ENCODE results near the gene TMEM273. TPM values are rescaled to one million over a fixed set of nuclear protein-coding genes. Genes with fewer than 3 reads are reported as not detected.

The TMEM273 gene
- total and polyA plus RNA-seq, 2 donors (not counting 1 experiment from before 2014, with no cell fraction given) = 0.18 TPM; not detected in 1

DNA sequence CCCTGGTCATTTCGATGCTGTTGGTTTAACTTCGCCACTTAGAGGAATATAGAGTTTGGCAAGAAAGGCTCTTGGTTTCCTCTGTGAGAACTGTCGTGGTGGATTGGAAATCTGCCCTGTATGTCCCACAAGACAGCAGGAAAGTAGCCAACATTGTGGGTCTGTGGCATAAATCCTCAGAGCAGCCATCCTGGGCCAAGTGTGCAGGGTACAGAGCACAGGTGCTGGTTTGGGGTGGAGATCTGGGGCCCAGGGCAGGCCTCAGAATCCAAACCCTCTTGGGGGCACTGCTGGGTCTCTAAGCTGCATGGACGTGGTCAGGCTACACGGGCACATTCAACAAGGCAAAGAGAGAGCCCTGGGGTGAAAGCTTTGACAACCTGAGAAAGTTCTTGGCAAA is 39.2 kb upstream of the TMEM273 start:
- Histone ChIP-seq H3K27me3 (ENCODE audit: control insufficient read depth, insufficient read depth, low read length) (no peaks in the 10 kb centered on the region), H2AFZ (ENCODE audit: low read length) (no peak overlapping the region), H3K4me2 (ENCODE audit: extremely low read depth, insufficient read depth, low read length) (no peak overlapping the region), H3K4me1 (ENCODE audit: control insufficient read depth, extremely low read depth, insufficient read depth, low read length) (no peaks in the 10 kb centered on the region), H3K79me2 (ENCODE audit: control insufficient read depth, insufficient read depth, low read length) (no peaks in the 10 kb centered on the region), H4K20me1 (ENCODE audit: control insufficient read depth, extremely low read depth, insufficient read depth, low read length) (no peaks in the 10 kb centered on the region), H3K4me3 (replicated peaks in 1 of 4; ENCODE audit: control extremely low read depth in 1 of 4, insufficient read depth in 1 of 4, low read depth in 3 of 4, low read length in 4 of 4) (no peak overlapping the region), H3K27ac (ENCODE audit: insufficient read depth, low read length) (no peak overlapping the region), H3K9me3 (ENCODE audit: control insufficient read depth, insufficient read depth, low read depth, low read length) (no peaks in the 10 kb centered on the region), H3K36me3 (ENCODE audit: control insufficient read depth, insufficient read depth, low read length) (no peaks in the 10 kb centered on the region), H3K9ac (ENCODE audit: insufficient read depth, low read length) (no peak overlapping the region)
- no peak for DNase-seq (ENCODE audit: low read depth in 2 of 2)
- no peak for TF ChIP-seq EZH2 (IDR thresholded peaks at IDR 0.05; ENCODE audit: low read length, missing control alignments)
- no peak for TF ChIP-seq CTCF (conservative IDR thresholded peaks at IDR 0.05 in 1 of 2, IDR thresholded peaks at IDR 0.05 in 1 of 2; ENCODE audit: low read depth in 1 of 2, low read length in 2 of 2)

GRCh38 chr10:49226594-49226993 is 38.4 kb upstream of the TMEM273 start:
- TF ChIP-seq EZH2 (IDR thresholded peaks at IDR 0.05; ENCODE audit: low read length, missing control alignments) (no peak), CTCF (conservative IDR thresholded peaks at IDR 0.05 in 1 of 2, IDR thresholded peaks at IDR 0.05 in 1 of 2; ENCODE audit: low read depth in 1 of 2, low read length in 2 of 2) (no peak)
- Histone ChIP-seq H3K4me3 (replicated peaks in 1 of 4; ENCODE audit: control extremely low read depth in 1 of 4, insufficient read depth in 1 of 4, low read depth in 3 of 4, low read length in 4 of 4) (no peak overlapping the region), H3K27ac (ENCODE audit: insufficient read depth, low read length) (no peak overlapping the region), H2AFZ (ENCODE audit: low read length) (no peak overlapping the region), H3K27me3 (ENCODE audit: control insufficient read depth, insufficient read depth, low read length) (no peaks in the 10 kb centered on the region), H3K79me2 (ENCODE audit: control insufficient read depth, insufficient read depth, low read length) (no peaks in the 10 kb centered on the region), H3K9ac (ENCODE audit: insufficient read depth, low read length) (no peak overlapping the region), H3K9me3 (ENCODE audit: control insufficient read depth, insufficient read depth, low read depth, low read length) (no peaks in the 10 kb centered on the region), H3K4me1 (ENCODE audit: control insufficient read depth, extremely low read depth, insufficient read depth, low read length) (no peaks in the 10 kb centered on the region), H4K20me1 (ENCODE audit: control insufficient read depth, extremely low read depth, insufficient read depth, low read length) (no peaks in the 10 kb centered on the region), H3K36me3 (ENCODE audit: control insufficient read depth, insufficient read depth, low read length) (no peaks in the 10 kb centered on the region), H3K4me2 (ENCODE audit: extremely low read depth, insufficient read depth, low read length) (no peak overlapping the region)
- DNase-seq (ENCODE audit: low read depth in 2 of 2) = no peak

- DNase-seq (ENCODE audit: low read depth in 2 of 2) = no peak
- no peak for TF ChIP-seq CTCF (conservative IDR thresholded peaks at IDR 0.05 in 1 of 2, IDR thresholded peaks at IDR 0.05 in 1 of 2; ENCODE audit: low read depth in 1 of 2, low read length in 2 of 2)
- TF ChIP-seq EZH2 (IDR thresholded peaks at IDR 0.05; ENCODE audit: low read length, missing control alignments) = no peak
- Histone ChIP-seq H3K9ac (ENCODE audit: insufficient read depth, low read length) (no peak overlapping the region), H2AFZ (ENCODE audit: low read length) (no peak overlapping the region), H3K4me1 (ENCODE audit: control insufficient read depth, extremely low read depth, insufficient read depth, low read length) (no peaks in the 10 kb centered on the region), H3K27me3 (ENCODE audit: control insufficient read depth, insufficient read depth, low read length) (no peaks in the 10 kb centered on the region), H3K4me2 (ENCODE audit: extremely low read depth, insufficient read depth, low read length) (no peak overlapping the region), H3K79me2 (ENCODE audit: control insufficient read depth, insufficient read depth, low read length) (no peaks in the 10 kb centered on the region), H3K9me3 (ENCODE audit: control insufficient read depth, insufficient read depth, low read depth, low read length) (no peaks in the 10 kb centered on the region), H3K36me3 (ENCODE audit: control insufficient read depth, insufficient read depth, low read length) (no peaks in the 10 kb centered on the region), H4K20me1 (ENCODE audit: control insufficient read depth, extremely low read depth, insufficient read depth, low read length) (no peaks in the 10 kb centered on the region), H3K27ac (ENCODE audit: insufficient read depth, low read length) (no peak overlapping the region), H3K4me3 (replicated peaks in 1 of 4; ENCODE audit: control extremely low read depth in 1 of 4, insufficient read depth in 1 of 4, low read depth in 3 of 4, low read length in 4 of 4) (no peak overlapping the region)
Observed at GRCh38 chr10:49225218-49225876, 37.2 kb upstream of the TMEM273 start.
